HG03439 (cell line): ENCODE measurements around the gene LGALS13.
"Not testable (repeated sequence)": the region's sequence is repeated elsewhere in the genome, so short reads cannot be mapped to it uniquely, and the experiment has no call there.

ENCODE experiments used
- ATAC-seq: cut with Tn5 transposase; IDR thresholded peaks from one replicate; pipeline ENCODE4 v1.9.1; 2021; ENCODE audit warnings: mild to moderate bottlenecking, moderate library complexity; ENCODE audit not compliant: unreplicated experiment

The LGALS13 gene

GRCh38 chr19:39613597-39613996, 11.3 kb downstream of the LGALS13 start:
- ATAC-seq = no peak

DNA sequence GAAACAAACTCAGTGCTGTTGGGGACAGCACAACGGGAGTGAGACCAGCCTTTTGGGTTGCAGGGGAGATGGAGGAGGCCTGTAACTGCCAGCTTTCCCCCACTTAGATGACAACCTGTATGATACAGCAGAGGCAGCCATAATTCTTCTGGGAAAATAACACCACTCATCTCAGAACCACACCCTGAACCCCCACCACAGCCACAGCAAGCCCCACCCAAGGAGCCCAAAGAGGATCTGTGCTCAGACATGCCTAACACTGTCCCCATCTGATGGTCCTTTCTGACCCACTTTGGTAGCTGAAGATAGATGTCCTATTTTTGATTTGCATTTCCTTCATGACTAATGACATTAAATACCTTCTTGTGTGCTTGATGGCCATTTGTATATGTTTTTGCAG, 15.4 kb downstream of the LGALS13 start:
- ATAC-seq = no peak

DNA sequence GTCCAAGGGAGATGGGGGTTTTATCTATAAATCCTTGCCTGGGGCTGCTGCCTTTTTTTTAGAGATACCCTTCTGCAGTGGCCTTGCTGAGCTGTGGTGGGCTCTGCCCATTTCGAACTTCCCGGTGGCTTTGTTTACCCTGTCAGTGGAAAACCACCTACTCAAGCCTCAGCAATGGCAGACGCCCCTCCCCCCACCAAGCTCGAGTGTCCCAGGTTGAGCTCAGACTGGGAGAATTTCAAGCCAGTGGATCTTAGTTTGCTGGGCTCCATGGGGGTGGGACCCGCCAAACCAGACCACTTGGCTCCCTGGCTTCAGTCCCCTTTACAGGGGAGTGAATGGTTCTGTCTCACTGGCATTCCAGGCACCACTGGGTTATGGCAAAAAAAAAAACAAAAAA, 21.6 kb downstream of the LGALS13 start:
- ATAC-seq = no peak

GRCh38 chr19:39627631-39628030, 25.3 kb downstream of the LGALS13 start:
- ATAC-seq = not testable (repeated sequence)

GRCh38 chr19:39631178-39631577, 28.9 kb downstream of the LGALS13 start:
- ATAC-seq = no peak

- ATAC-seq = no peak
Measured at GRCh38 chr19:39631626-39632025, 29.3 kb downstream of the LGALS13 start.

DNA sequence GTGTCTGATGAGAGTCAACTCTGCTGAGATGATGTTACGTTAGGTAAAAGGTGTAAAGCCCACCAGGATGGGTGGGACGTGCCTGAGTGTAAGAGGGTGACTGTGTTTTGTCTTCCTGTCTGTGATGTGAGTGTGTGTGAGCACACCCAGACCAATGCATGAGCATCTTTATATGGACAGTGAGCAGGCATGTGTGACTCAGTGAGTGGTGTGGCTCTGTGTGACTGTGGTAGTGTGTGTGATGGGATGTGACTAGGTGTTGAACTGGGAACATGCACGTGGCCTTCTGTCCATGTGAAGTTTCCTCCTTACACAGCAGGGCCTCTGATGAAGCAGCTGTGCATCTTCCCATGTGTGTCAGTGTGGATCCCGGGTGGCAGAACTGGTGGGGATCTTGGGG, 35.6 kb downstream of the LGALS13 start:
- ATAC-seq = no peak

DNA sequence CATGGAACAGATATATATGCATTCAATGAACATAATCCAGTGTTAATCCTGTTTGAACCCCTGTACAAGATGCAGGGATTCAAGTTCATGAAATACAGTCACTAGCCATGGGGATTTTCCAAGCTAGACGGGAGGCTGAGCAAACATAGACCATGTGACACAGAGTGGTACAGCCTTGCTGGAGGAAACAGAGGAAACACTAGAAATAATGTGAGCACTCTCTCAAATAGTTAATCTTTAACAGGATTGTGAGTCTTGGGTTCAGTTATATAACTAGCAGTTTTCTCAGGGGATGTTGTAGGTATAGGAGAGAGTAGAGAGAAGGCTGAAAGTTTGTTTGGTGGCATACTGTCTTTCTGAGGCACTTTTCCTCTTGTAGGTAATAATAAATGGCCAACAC, 39.4 kb downstream of the LGALS13 start:
- ATAC-seq = no peak

GRCh38 chr19:39643591-39643990, 41.3 kb downstream of the LGALS13 start:
- ATAC-seq = no peak

- no peak for ATAC-seq
Measured at GRCh38 chr19:39645800-39646411, 43.6 kb downstream of the LGALS13 start.

DNA sequence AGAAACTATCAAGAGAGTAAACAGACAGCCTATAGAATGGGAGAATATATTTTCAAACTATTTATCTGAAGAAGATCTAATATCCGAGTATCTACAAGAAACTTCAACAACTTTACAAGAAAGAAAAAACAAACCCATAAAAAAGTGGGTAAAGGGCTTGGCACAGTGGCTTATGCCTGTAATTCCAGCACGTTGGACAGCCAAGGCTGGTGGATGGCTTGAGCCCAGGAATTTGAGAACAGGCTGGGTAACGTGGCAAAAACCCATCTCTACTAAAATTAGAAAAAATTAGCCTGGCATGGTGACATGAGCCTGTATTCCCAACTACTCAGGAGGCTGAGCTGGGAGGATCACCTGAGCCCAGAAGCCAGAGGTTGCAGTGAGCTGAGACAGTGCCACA, 45.6 kb downstream of the LGALS13 start:
- ATAC-seq = no peak

DNA sequence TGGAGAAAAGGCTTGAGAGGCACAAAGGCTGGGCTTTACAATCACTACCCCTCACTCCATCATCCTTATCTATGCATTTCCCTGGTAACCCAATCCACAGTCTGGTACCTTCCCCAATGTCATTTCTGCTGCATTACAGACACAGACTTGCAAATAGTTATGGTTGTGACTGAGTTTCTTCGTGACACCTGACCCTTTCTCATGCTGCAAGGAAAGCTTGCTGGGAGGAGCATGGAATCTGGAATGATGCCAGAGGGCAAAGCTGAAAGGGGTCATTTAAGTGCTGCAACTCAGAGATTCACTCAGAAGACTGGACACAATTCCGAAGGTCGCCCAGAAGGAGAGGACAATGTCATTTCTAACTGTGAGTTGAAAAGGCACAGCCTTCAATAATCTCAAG, 53.3 kb downstream of the LGALS13 start, which contains the start of gene LGALS16:
Gene LGALS16 (plus strand): TSS at position 301 of the 400 bp plus-strand sequence. CDS start 49 bp downstream, at position 350.
- ATAC-seq = no peak
